HG02588 (cell line): Measurements from ENCODE around the gene RBBP8NL.

Experiments
- ATAC-seq: cut with Tn5 transposase; IDR thresholded peaks from one replicate; pipeline ENCODE4 v1.9.1; 2021; ENCODE audit warnings: mild to moderate bottlenecking, moderate library complexity; ENCODE audit not compliant: unreplicated experiment

The RBBP8NL gene

GRCh38 chr20:62363920-62364851 lies 63.2 kb downstream of the RBBP8NL start:
- ATAC-seq, result no peak

GRCh38 chr20:62362991-62363919 lies 64.1 kb downstream of the RBBP8NL start:
- no peak for ATAC-seq

DNA sequence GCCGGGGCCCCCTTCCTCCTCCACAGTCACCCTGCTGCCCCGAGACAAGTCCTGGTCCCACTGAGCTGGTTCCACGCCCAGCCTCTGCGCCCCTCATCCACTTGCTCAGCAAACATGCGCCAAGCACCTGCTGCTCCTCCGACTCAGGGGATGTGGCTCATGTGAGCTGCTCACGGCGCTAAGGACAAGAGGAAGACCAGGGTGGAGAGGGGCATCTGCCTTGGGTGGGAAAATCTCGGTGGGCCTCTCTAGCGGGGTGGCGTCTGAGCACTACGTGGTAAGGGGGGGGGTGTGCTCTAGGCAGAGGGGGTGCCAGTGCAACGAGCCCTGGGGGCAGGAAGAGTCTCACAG lies 64.8 kb downstream of the RBBP8NL start:
- ATAC-seq, result no peak

DNA sequence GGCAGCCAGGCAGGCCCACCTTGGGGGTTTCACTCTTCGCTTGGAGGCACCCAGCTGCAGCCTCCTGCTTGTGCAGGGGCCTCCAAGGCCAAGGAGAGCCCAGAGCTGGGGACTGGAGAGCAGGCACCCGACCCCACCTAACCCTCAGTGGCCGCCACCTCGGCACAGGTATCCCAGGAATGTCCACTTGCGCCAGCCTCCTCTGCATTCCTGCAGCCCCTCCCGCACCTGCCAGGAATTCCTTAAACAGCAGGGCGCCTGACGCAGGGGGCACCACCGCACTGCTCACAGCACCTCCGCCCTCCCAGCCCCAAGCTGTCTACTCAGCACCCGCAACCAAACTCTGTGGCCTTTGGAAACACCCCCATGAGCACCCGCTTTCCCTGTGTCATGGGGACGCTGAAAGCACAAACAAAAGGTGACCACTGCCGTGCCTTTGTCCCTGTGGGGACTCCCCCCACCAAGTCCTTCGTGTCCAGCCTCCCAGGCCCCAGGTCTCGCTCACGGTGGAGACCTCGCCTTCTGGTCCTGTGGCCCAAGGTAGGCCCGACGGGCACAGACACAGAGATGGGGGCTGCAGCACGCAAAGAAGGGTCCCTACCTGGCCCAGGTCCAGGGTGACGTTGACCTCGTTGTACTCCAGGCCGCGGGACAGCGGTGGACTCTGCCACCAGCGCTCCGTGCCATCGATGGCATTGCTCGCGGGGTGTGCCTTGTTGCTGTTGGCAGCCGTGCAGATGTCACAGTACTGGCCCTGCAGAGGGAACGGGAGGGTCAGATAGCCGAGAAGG lies 65.3 kb downstream of the RBBP8NL start:
- ATAC-seq, result no peak

DNA sequence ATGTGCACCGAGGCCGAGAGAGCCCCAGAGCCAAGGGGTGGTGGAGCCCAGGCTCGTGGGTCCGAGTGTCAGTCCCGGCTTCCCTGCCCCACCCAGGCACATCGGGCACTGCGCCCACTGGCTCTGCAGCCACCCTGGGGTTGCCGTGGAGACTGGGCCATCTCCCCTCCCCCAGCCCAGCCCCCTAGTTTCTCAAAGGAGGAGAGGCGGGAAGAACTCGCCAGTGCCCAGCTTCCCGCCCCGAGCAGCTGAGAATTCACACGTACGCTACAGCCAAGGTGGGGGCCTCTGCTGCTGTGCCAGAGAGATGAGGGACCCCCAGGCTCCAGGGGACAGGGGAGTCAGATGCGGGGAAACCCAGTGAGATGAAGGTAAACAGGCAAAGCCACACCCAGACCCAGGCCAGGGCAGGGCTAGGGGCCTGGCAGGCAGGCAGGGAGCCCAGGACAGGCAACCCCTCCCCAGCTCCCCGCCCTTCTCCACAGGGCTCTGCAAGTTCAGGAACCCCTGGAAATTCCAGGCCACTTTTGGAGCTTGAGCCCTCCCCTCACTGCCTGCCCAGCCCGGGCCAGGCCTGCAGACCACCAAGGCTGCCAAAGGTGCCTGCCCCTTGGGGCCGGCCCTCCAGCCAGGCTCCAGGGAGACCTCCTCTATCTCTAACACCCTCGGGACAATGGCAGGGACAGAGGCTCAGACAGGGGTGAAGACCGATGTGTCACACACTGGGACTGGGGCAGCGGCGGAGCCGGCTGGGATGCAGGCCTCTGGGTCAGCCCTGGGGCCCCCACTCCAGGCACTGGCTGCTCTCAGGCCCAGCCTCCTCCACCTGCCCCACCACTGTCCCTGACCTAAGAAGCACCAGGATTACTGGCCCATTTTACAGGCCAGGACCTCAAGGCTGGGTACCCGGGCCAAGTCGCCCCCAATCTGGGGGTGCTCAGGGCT lies 66.2 kb downstream of the RBBP8NL start:
- ATAC-seq, result no peak
